Nephron (organoid): ENCODE results near the gene SLC25A12.

Experiments
- H3K27ac Mint-ChIP-seq, 3 experiments: 2 replicates each; pipeline ENCODE4 v1.8.0; 2020; ENCODE audit warnings: mixed read lengths in 3 of 3, mild to moderate bottlenecking in 2 of 3, moderate library complexity in 1 of 3
- H3K27me3 Mint-ChIP-seq: 2 replicates; pipeline ENCODE4 v1.8.0; 2021; ENCODE audit warnings: low read depth, mild to moderate bottlenecking, moderate library complexity, mixed read lengths
- H3K36me3 Mint-ChIP-seq: 2 replicates; pipeline ENCODE4 v1.8.0; 2020; ENCODE audit warnings: low read depth, mixed read lengths
- H3K4me1 Mint-ChIP-seq: 2 replicates; pipeline ENCODE4 v1.8.0; 2020; ENCODE audit warnings: mixed read lengths
- H3K4me3 Mint-ChIP-seq, 3 experiments: 2 replicates each; pipeline ENCODE4 v1.8.0; 2020; ENCODE audit warnings: mild to moderate bottlenecking in 3 of 3, mixed read lengths in 3 of 3, moderate library complexity in 2 of 3
- H3K9me3 Mint-ChIP-seq: 2 replicates; pipeline ENCODE4 v1.8.0; 2020; ENCODE audit warnings: mixed read lengths
- TF ChIP-seq, protein P1 (sequence below), 3 experiments: fragments of 200-600 bp; sonication (generic); IDR thresholded peaks; one replicate each; pipeline ENCODE4 v1.5.0; 2021; ENCODE audit warnings: antibody characterized with exemption in 3 of 3; ENCODE audit not compliant: unreplicated experiment in 3 of 3

SLC25A12 gene

DNA sequence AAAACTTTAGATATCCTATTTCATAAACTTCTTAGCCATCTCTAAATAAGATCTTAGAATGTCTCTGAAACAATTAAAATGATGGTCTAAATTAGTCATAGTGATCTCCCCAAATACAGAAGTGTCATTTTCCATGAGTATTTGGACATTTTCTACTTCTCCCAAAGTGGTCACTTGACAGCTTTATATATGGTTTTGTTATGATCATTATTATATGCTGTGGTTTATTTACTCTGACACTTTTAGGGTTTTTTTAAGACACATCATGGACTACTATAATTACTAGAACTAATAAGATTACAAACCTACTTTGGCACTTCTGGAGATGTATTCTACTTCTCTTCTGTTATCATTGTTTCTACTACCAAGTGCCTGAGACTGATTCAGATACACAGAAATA is 47.1 kb downstream of the SLC25A12 start:
- H3K36me3 Mint-ChIP-seq, result peaks cover 8% of the 10 kb centered on the region
- H3K27ac Mint-ChIP-seq, result no peak overlapping the region
- peaks cover 5% of the 10 kb centered on the region for H3K4me1 Mint-ChIP-seq
- no peak overlapping the region for H3K4me3 Mint-ChIP-seq
- H3K27me3 Mint-ChIP-seq, result no peaks in the 10 kb centered on the region
- TF ChIP-seq, protein P1, sequence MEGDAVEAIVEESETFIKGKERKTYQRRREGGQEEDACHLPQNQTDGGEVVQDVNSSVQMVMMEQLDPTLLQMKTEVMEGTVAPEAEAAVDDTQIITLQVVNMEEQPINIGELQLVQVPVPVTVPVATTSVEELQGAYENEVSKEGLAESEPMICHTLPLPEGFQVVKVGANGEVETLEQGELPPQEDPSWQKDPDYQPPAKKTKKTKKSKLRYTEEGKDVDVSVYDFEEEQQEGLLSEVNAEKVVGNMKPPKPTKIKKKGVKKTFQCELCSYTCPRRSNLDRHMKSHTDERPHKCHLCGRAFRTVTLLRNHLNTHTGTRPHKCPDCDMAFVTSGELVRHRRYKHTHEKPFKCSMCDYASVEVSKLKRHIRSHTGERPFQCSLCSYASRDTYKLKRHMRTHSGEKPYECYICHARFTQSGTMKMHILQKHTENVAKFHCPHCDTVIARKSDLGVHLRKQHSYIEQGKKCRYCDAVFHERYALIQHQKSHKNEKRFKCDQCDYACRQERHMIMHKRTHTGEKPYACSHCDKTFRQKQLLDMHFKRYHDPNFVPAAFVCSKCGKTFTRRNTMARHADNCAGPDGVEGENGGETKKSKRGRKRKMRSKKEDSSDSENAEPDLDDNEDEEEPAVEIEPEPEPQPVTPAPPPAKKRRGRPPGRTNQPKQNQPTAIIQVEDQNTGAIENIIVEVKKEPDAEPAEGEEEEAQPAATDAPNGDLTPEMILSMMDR (IDR thresholded peaks at IDR 0.05; ENCODE audit: unreplicated experiment in 3 of 3), result no peak
- no peaks in the 10 kb centered on the region for H3K9me3 Mint-ChIP-seq

DNA sequence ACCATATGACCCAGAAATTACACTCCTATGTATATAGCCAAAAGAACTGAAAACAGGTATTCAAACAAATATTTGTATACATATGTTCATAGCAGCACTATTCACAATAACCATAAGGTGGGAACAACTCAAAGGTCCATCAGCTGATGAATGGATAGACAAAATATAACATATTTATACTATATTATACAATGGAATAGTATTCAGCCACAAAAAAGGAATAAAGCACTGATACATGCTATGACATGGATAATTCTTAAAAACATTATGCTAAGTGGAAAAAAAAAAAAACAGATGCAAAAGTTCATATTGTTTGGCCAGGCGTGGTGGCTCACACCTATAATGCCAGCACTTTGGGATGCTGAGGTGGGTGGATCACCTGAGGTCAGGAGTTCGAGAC is 52.0 kb downstream of the SLC25A12 start:
- Mint-ChIP-seq H3K27me3 (no peaks in the 10 kb centered on the region), H3K27ac (no peak overlapping the region), H3K4me1 (no peaks in the 10 kb centered on the region), H3K9me3 (no peaks in the 10 kb centered on the region), H3K4me3 (no peak overlapping the region), H3K36me3 (peaks cover 42% of the 10 kb centered on the region)
- TF ChIP-seq, protein P1 (IDR thresholded peaks at IDR 0.05; ENCODE audit: unreplicated experiment in 3 of 3), result no peak

DNA sequence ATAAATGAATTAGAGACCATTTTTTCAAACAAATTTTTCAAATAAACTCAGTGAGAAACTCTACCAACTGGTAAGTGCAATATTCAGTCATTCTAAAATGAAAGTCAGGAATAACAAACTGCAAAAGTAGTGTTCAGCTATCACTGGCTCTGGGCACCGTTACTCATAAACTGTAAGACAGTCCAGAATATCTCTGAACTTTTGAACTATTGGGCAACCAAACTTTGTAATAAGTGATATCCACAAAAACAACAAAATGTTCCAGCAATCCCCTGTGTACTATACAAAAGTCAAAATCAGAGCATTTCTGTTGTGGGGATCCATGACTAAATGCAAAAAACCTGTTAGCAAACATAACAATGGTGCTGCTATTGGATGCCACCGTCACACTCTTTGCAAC is 56.3 kb downstream of the SLC25A12 start:
- Mint-ChIP-seq H3K36me3 (peaks cover 82% of the 10 kb centered on the region), H3K4me3 (no peak overlapping the region), H3K27ac (no peak overlapping the region), H3K9me3 (peaks cover 15% of the 10 kb centered on the region), H3K4me1 (no peaks in the 10 kb centered on the region), H3K27me3 (no peaks in the 10 kb centered on the region)
- TF ChIP-seq, protein P1 (IDR thresholded peaks at IDR 0.05; ENCODE audit: unreplicated experiment in 3 of 3), result no peak

DNA sequence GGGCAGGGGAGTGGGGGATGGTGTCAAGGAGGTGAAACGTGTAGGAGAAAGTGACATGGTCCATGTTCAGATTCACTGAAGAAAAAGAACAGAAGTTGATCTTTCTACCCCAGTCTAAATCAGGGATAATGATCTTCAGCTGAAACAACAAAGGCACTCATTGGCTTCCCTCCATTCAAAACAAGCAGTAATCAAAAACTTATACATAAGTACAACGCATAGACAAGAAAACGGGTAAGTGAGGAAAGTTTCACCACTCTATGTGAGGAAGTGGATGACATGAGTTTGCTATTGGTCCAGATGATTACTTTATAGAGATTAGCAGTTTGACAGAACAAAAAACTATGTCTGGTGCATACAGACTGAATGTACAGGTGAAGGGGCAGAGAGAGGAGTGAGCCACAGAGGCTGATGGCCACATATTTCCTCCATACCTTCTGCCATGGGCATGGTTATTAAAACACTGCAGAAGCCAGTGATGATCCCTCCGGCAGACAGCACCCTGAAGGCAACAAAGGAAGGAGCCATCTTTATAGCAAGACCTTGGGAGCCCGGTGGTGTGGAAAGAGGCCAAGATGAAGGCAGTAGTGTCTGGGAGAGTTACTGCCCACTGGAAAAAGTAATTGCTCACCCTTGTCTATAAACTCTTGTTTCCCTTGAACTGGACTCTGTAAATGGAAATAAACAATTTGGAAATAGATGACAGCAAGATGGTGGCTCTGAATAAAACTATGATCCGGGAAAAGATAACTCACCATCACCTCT is 57.7 kb downstream of the SLC25A12 start:
- Mint-ChIP-seq H3K4me3 (no peak overlapping the region), H3K9me3 (peaks cover 27% of the 10 kb centered on the region), H3K4me1 (no peaks in the 10 kb centered on the region), H3K36me3 (peaks cover 90% of the 10 kb centered on the region), H3K27me3 (no peaks in the 10 kb centered on the region), H3K27ac (no peak overlapping the region)
- TF ChIP-seq, protein P1 (IDR thresholded peaks at IDR 0.05; ENCODE audit: unreplicated experiment in 3 of 3), result no peak

DNA sequence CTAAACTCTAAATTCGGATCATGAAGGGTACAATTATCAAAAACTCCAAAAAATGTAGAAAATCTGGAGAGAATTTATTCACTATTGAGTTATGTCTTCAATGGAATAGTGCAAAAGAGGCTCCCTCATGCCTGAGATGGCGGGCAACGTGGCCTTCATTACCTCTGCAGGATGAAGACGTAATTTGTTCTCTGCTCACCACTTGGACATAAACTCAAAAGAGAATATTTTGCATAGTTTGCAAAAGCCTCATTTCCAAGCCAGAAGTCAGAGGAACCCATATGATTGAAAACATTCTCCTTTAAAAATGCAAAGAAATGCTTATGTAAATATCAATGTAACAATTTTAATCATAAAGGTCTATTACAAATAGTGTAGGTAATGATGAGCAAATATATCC is 58.7 kb downstream of the SLC25A12 start:
- peaks cover 31% of the 10 kb centered on the region for H3K9me3 Mint-ChIP-seq
- peaks cover 93% of the 10 kb centered on the region for H3K36me3 Mint-ChIP-seq
- H3K4me3 Mint-ChIP-seq, result no peak overlapping the region
- no peaks in the 10 kb centered on the region for H3K4me1 Mint-ChIP-seq
- H3K27me3 Mint-ChIP-seq, result no peaks in the 10 kb centered on the region
- TF ChIP-seq, protein P1 (IDR thresholded peaks at IDR 0.05; ENCODE audit: unreplicated experiment in 3 of 3), result no peak
- no peak overlapping the region for H3K27ac Mint-ChIP-seq

DNA sequence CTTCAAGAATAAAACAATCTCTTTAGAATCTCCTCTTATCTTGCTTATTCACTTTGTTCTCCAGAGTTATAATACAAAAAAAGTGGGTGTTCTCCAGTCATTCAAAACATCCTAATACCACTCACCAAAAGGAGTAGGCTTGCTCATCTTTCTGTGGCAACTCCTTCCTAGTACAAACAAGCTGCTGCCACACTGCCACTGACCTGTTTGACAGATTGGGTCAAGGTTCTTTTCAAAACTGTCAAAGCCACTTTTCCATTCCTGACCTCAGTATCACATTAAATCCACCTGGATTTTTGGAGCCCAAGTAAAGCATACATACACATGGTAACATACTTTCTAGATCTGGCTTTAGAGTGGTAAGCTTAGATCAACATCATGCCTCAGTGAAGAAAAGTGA is 59.8 kb downstream of the SLC25A12 start:
- H3K9me3 Mint-ChIP-seq, result peaks cover 33% of the 10 kb centered on the region
- TF ChIP-seq, protein P1 (IDR thresholded peaks at IDR 0.05; ENCODE audit: unreplicated experiment in 3 of 3), result no peak
- no peak overlapping the region for H3K4me3 Mint-ChIP-seq
- no peak overlapping the region for H3K27ac Mint-ChIP-seq
- no peaks in the 10 kb centered on the region for H3K27me3 Mint-ChIP-seq
- peaks cover 93% of the 10 kb centered on the region for H3K36me3 Mint-ChIP-seq
- no peaks in the 10 kb centered on the region for H3K4me1 Mint-ChIP-seq
